ENCODE measurements around the gene SPAG9.

SPAG9 gene

DNA sequence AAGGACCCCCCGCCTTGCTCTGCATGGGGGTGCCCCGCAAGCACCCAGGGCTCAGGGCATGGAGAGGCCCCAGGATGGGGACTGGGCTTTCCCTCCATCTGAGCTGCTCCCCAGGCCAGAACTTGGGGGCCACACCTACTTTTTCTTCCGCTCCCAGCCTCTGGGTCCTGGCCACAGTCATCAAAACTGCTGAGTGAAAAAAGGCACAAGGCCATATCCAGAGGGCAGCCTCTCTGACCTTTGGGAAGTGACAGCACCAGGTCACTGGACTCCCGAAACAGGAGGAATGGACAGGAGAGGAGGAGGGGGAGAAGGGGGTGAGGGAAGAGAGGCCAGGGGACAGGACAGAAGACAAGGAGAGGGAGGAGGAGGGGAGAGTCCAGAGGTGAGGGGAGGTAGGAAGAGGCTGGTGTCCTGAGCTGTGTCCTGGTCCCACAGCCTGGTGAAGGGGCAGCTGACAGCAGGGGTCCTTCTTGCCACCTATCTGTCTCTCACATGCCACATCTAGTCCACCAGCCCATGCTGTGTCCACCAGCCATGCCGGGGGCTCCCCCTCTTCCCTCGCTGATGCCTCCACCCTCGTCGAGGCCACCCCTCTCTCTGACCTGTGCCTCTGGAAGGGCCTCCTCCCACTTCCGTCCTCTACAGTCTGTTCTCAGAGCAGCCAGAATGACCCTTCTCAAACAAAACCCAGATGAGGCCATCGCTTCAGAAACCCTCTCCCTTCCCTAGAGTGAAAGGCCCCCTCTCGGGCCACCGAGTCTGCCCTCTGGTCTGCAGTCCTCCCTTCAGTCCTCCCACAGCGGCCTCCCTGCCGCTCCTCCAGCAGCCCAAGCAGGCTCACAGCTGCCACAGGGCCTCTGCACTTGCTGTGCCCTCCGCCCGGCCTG lies 180.6 kb downstream of the SPAG9 start:
- peak overlapping the region; percentile 99 for H3K27ac ChIP-seq
- TF ChIP-seq, protein P1, sequence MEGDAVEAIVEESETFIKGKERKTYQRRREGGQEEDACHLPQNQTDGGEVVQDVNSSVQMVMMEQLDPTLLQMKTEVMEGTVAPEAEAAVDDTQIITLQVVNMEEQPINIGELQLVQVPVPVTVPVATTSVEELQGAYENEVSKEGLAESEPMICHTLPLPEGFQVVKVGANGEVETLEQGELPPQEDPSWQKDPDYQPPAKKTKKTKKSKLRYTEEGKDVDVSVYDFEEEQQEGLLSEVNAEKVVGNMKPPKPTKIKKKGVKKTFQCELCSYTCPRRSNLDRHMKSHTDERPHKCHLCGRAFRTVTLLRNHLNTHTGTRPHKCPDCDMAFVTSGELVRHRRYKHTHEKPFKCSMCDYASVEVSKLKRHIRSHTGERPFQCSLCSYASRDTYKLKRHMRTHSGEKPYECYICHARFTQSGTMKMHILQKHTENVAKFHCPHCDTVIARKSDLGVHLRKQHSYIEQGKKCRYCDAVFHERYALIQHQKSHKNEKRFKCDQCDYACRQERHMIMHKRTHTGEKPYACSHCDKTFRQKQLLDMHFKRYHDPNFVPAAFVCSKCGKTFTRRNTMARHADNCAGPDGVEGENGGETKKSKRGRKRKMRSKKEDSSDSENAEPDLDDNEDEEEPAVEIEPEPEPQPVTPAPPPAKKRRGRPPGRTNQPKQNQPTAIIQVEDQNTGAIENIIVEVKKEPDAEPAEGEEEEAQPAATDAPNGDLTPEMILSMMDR (IDR thresholded peaks at IDR 0.05): no peak
- no peak for TF ChIP-seq ZFX (IDR thresholded peaks at IDR 0.05; ENCODE audit: borderline replicate concordance)

DNA sequence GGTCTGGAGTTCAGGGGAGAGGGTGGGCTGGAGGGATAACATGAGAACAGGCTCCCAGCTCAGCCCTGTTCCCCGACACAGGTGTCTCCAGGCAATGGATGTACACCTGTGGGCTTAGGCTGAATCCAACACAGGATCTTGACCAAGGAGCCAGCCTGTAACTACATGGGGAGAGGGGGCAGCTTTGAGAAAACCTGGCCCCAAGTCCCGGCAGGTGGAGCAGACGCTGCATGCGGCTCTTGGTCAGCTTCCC lies 181.2 kb downstream of the SPAG9 start:
- TF ChIP-seq, protein P1 (IDR thresholded peaks at IDR 0.05): no peak
- TF ChIP-seq ZFX (IDR thresholded peaks at IDR 0.05; ENCODE audit: borderline replicate concordance): no peak
- peak overlapping the region; percentile 99 for H3K27ac ChIP-seq

DNA sequence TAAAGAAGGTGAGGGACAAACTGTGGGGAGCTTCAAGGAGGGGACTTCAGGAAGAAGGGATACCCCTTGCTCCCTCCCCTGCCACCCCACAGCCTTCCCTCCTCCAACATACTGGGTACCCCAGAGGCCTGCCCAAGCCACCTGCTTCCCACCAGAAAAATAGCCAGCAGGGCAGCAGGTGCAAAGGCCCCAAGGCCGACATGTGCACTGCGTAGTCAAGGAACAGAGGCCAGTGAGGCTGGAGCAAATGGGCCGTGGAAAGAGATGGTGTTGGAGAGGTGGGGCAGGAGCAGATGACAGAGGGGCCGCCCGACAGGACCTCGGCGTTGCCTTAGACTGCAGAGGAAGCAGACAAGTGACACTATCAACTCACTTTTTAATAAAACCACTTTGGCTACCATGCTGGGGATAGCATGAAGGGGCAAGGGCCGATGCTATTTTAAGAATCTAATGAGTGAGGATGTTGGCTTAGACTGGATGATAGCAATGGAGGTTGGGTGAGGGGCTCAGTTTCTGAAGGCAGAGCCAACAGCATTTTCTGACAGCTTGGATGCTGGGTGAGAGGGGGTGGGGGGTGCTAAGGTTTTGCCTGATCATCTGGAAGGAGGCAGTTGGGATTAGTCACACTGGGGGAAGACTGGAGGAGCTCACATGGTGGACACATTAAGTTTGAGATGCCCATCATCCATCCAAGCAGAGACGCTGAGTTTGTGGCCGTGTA lies 181.7 kb downstream of the SPAG9 start:
- peak overlapping the region; percentile 99 for H3K27ac ChIP-seq
- TF ChIP-seq, protein P1 (IDR thresholded peaks at IDR 0.05): no peak
- TF ChIP-seq ZFX (IDR thresholded peaks at IDR 0.05; ENCODE audit: borderline replicate concordance): no peak

DNA sequence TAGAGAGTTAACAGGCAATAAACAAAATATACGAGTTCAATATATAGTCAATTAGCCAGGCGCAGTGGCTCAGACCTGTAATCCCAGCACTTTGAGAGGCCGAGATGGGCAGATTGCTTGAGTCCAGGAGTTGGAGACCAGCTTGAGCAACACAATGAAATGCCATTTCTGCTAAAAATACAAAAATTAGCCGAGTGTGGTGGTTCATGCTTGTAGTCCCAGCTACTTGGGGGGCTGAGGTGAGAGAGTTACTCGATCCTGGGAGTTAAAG lies 184.7 kb downstream of the SPAG9 start:
- H3K27ac ChIP-seq: peak overlapping the region; percentile 99

DNA sequence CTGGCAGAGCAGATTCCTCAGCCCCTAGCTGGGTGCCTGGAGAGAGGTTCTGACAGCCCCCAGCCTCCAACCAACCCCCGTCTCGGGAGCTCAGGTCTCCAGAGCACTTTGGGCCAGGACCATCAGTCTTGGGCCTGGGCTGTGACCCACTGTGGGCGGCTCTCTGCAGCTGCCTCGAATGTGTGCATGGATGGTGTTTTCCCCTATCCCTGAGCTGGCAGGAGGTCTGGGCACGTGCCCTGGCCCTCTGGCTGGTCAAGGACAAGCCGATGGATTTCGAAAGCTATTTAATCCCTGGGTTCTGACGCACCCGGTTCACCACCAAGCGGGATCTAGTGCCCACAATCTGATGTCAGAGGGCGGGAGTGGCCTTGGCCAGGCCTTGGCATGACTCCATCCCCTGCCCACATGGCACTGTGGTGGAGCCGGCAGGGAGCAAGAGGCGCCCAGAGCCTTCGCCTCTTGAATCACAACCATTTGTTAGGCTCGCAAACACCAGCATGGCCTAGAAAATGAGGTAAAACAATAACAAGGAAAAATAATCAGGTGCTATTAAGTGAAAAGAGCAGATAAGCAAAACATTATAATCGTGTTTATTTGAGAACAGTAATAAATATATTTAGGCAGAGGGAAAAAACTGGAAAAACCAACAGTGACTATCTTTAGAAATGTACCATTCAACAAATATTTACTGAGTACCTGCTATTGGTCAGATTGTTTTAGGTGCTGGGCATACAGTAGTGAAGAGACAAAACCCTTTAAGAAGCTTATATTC lies 185.3 kb downstream of the SPAG9 start:
- TF ChIP-seq, protein P1 (IDR thresholded peaks at IDR 0.05): no peak
- TF ChIP-seq ZFX (IDR thresholded peaks at IDR 0.05; ENCODE audit: borderline replicate concordance): no peak
- H3K27ac ChIP-seq: peak overlapping the region; percentile 99

More for the DNA sequence above, 184.7 kb downstream of the SPAG9 start:
- TF ChIP-seq, protein P1 (IDR thresholded peaks at IDR 0.05): no peak
- no peak for TF ChIP-seq ZFX (IDR thresholded peaks at IDR 0.05; ENCODE audit: borderline replicate concordance)

DNA sequence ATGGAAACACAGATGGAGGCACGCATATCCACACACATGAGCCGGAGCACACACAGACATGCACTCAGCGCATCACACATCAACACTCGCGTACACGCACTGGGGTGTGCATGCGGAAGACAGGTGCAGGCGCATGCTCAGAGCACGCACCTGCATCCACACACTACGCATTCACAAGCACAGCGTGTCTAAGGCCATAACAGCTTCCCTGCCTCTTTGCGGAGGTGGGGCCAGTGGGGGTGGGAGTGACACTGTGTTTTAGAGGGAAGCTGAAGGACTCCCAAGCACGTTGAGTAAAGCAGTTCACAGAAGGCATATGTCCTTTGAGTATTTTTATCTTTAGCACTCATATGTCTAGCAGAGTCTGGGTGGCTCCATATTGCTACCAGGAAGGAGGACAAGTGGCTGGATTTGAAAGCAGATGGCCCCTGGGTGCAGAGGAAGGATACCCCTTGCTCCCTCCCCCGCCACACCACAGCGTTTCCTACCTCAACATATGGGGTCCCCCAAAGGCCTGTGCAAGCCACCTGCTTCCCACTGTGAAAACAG lies 185.9 kb downstream of the SPAG9 start:
- peak overlapping the region; percentile 99 for H3K27ac ChIP-seq
- TF ChIP-seq, protein P1 (IDR thresholded peaks at IDR 0.05): no peak
- no peak for TF ChIP-seq ZFX (IDR thresholded peaks at IDR 0.05; ENCODE audit: borderline replicate concordance)
